Left forelimb (tissue), 1 donor: ENCODE data around the gene SMIM24.
"Not testable (repeated sequence)": the region's sequence is repeated elsewhere in the genome, so short reads cannot be mapped to it uniquely, and the experiment has no call there.

Experiments
- DNase-seq: peaks from one replicate; pipeline ENCODE4 v3.0.0-alpha.2; 2018; ENCODE audit warnings: low spot score

Gene SMIM24

GRCh38 chr19:3480383-3481091 is at the start of gene SMIM24:
Gene SMIM24, minus strand, starts transcription at chr19:3480525. Its CDS starts 62 bp downstream, at chr19:3480463.
- DNase-seq: no peak

GRCh38 chr19:3529299-3529698 is 49.0 kb upstream of the SMIM24 start:
- not testable (repeated sequence) for DNase-seq

GRCh38 chr19:3528539-3529211 is 48.4 kb upstream of the SMIM24 start:
- DNase-seq: no peak

- no peak for DNase-seq
These were observed 47.8 kb upstream of the SMIM24 start for GRCh38 chr19:3528080-3528479.

- DNase-seq: no peak
These were observed 47.0 kb upstream of the SMIM24 start for GRCh38 chr19:3527238-3527910.

- DNase-seq: no peak
These were observed 46.3 kb upstream of the SMIM24 start for GRCh38 chr19:3526507-3527237.

GRCh38 chr19:3524904-3525451 is 44.7 kb upstream of the SMIM24 start:
- DNase-seq: no peak

- DNase-seq: no peak
These were observed 43.9 kb upstream of the SMIM24 start for GRCh38 chr19:3524078-3524842.

GRCh38 chr19:3523361-3524077 is 43.2 kb upstream of the SMIM24 start:
- no peak for DNase-seq

GRCh38 chr19:3522421-3523360 is 42.4 kb upstream of the SMIM24 start:
- no peak for DNase-seq

GRCh38 chr19:3521104-3521445 is 40.8 kb upstream of the SMIM24 start:
- DNase-seq: no peak

GRCh38 chr19:3520166-3521103 is 40.1 kb upstream of the SMIM24 start:
- no peak for DNase-seq

- DNase-seq: no peak
These were observed 38.8 kb upstream of the SMIM24 start for GRCh38 chr19:3519126-3519525.

GRCh38 chr19:3518659-3519058 is 38.3 kb upstream of the SMIM24 start:
- no peak for DNase-seq

GRCh38 chr19:3518255-3518654 is 37.9 kb upstream of the SMIM24 start:
- DNase-seq: no peak

- no peak for DNase-seq
These were observed 37.3 kb upstream of the SMIM24 start for GRCh38 chr19:3517638-3518037.

GRCh38 chr19:3516675-3517207 is 36.4 kb upstream of the SMIM24 start:
- no peak for DNase-seq

- DNase-seq: no peak
These were observed 35.6 kb upstream of the SMIM24 start for GRCh38 chr19:3515891-3516422.
